HG02763 (cell line): ENCODE results near the gene ITFG2.

Experiments used
- ATAC-seq: cut with Tn5 transposase; IDR thresholded peaks from one replicate; pipeline ENCODE4 v1.9.1; 2021; ENCODE audit warnings: mild to moderate bottlenecking, moderate library complexity; ENCODE audit not compliant: unreplicated experiment

The ITFG2 gene

GRCh38 chr12:2826721-2827515 lies 14.4 kb downstream of the ITFG2 start:
- ATAC-seq: no peak

GRCh38 chr12:2829275-2829674 lies 16.8 kb downstream of the ITFG2 start:
- no peak for ATAC-seq

GRCh38 chr12:2832550-2833127 lies 20.2 kb downstream of the ITFG2 start:
- no peak for ATAC-seq

GRCh38 chr12:2833327-2833726 lies 20.9 kb downstream of the ITFG2 start:
- no peak for ATAC-seq

- no peak for ATAC-seq
These were observed 21.3 kb downstream of the ITFG2 start for GRCh38 chr12:2833810-2834209.

- no peak for ATAC-seq
These were observed 22.4 kb downstream of the ITFG2 start, which contains the start of gene NRIP2 for GRCh38 chr12:2834581-2835491. NRIP2 (minus strand) TSS chr12:2835035; CDS start chr12:2834983, 52 bp downstream.

GRCh38 chr12:2835691-2836403 lies 23.4 kb downstream of the ITFG2 start:
- no peak for ATAC-seq

- ATAC-seq: no peak
These were observed 24.1 kb downstream of the ITFG2 start for GRCh38 chr12:2836574-2836973.

- no peak for ATAC-seq
These were observed 28.7 kb downstream of the ITFG2 start for GRCh38 chr12:2841056-2841650.

- no peak for ATAC-seq
These were observed 30.5 kb downstream of the ITFG2 start for GRCh38 chr12:2842948-2843347.

- no peak for ATAC-seq
These were observed 32.3 kb downstream of the ITFG2 start for GRCh38 chr12:2844786-2845185.

- ATAC-seq: no peak
These were observed 32.8 kb downstream of the ITFG2 start for GRCh38 chr12:2845280-2845679.

- no peak for ATAC-seq
These were observed 39.5 kb downstream of the ITFG2 start for GRCh38 chr12:2851931-2852330.

- no peak for ATAC-seq
These were observed 41.2 kb downstream of the ITFG2 start for GRCh38 chr12:2853626-2854025.

GRCh38 chr12:2854669-2855453 lies 42.4 kb downstream of the ITFG2 start:
- ATAC-seq: no peak

GRCh38 chr12:2855546-2855945 lies 43.1 kb downstream of the ITFG2 start:
- ATAC-seq: no peak

GRCh38 chr12:2856051-2856450 lies 43.6 kb downstream of the ITFG2 start:
- ATAC-seq: no peak

GRCh38 chr12:2857021-2857431 lies 44.6 kb downstream of the ITFG2 start, which contains the start of gene TEX52:
TEX52 (minus strand) TSS chr12:2857039; CDS start chr12:2857026, 13 bp downstream.
- ATAC-seq: no peak

GRCh38 chr12:2857576-2857975 lies 45.1 kb downstream of the ITFG2 start:
- no peak for ATAC-seq

GRCh38 chr12:2858334-2858733 lies 45.9 kb downstream of the ITFG2 start:
- no peak for ATAC-seq
